Motor neuron (in vitro differentiated cells): ENCODE measurements around the gene GAREM1. TPM values are rescaled to one million over a fixed set of nuclear protein-coding genes. Genes with fewer than 3 reads are reported as not detected.

Experiments used
- ATAC-seq, 8 experiments: fragments of 200-7000 bp; cut with Tn5 transposase; replicated peaks in 6 of 8; 2 replicates each; pipeline ENCODE4 v1.8.0; 2021; ENCODE audit warnings: mild to moderate bottlenecking in 8 of 8, moderate library complexity in 8 of 8
- H3K27ac ChIP-seq, 2 donors: fragments of 250-450 bp; sonication (Bioruptor Pico); 2 replicates each; pipeline ENCODE4 v1.9.0; 2021; ENCODE audit warnings: antibody characterized with exemption in 2 of 2, mild to moderate bottlenecking in 2 of 2, moderate library complexity in 1 of 2
- H3K4me1 ChIP-seq, 2 donors: fragments of 250-450 bp; sonication (Bioruptor Pico); replicated peaks in 1 of 2; 2 replicates each; pipeline ENCODE4 v1.6.1; 2021; ENCODE audit warnings: antibody characterized with exemption in 2 of 2, mild to moderate bottlenecking in 2 of 2, moderate library complexity in 1 of 2
- H3K4me3 ChIP-seq, 5 donors: fragments of 250-450 bp; sonication (Bioruptor Pico); 2 replicates each; pipeline ENCODE4 v1.9.0; 2021; ENCODE audit warnings: antibody characterized with exemption in 5 of 5, mild to moderate bottlenecking in 5 of 5, moderate library complexity in 4 of 5
- WGBS, 10 experiments: fragments of 450-650 bp; shearing (Covaris generic); methylation state at CpG; one replicate each; pipeline ENCODE4 v1.0.0; 2022; 5-methylcytosine and 5-hydroxymethylcytosine counted together
- in situ Hi-C, 9 experiments: fragments of 400-800 bp; cut with MboI; loops; one replicate each; pipeline ENCODE4 v1.15.0; 2021; ENCODE audit warnings: low sequenced_read_pairs in 9 of 9, low pct_unique_long_range_greater_than_20kb in 2 of 9; ENCODE audit not compliant: unreplicated experiment in 9 of 9
- total RNA-seq, 8 experiments: library from RNA; unstranded; fragments of 300-600 nt; gene quantifications; 2 replicates each; pipeline versions ENCODE4 v1.2.3 to v1.2.4, GENCODE V29; 2022

GAREM1 gene
- total RNA-seq, 8 experiments from 2014 or later, result 1.3 to 17.7 (median 3.6) TPM

GRCh38 chr18:32450874-32451273 is 19.8 kb downstream of the GAREM1 start:
- peaks cover 0 to 6% of the 10 kb centered on the region in 2 donors for H3K4me1 ChIP-seq
- in situ Hi-C loops, result loop anchor here in 1 of 9 experiments (25.0 kb wide), 2 partner anchors 164 to 289 kb away; no protein-coding TSS in a partner anchor
- ATAC-seq, result no peak
- H3K4me3 ChIP-seq, result no peak overlapping the region
- H3K27ac ChIP-seq, result no peak overlapping the region

GRCh38 chr18:32450026-32450691 is 20.5 kb downstream of the GAREM1 start:
- H3K4me1 ChIP-seq, result peaks cover 0 to 6% of the 10 kb centered on the region in 2 donors
- no peak overlapping the region for H3K27ac ChIP-seq
- H3K4me3 ChIP-seq, result no peak overlapping the region
- WGBS, 10 experiments, result 46 to 100% (median 75%) methylated on average over 1 to 3 of the region's 3 CpGs; no CpG with 5 or more reads in 1 of the 10 experiments
- in situ Hi-C loops, result loop anchor here in 1 of 9 experiments (25.0 kb wide), 2 partner anchors 163 to 288 kb away; no protein-coding TSS in a partner anchor
- no peak for ATAC-seq

- H3K4me3 ChIP-seq, result no peak overlapping the region
- in situ Hi-C loops, result no loop called here
These were observed 23.9 kb downstream of the GAREM1 start for GRCh38 chr18:32446780-32447179.

GRCh38 chr18:32445846-32446245 is 24.8 kb downstream of the GAREM1 start:
- Histone ChIP-seq H3K4me3 (no peak overlapping the region), H3K27ac (no peak overlapping the region), H3K4me1 (peaks cover 3 to 6% of the 10 kb centered on the region in 2 donors)
- ATAC-seq, result no peak
- WGBS, 10 experiments, result 69 to 100% (median 87%) methylated on average over 1 of the region's 1 CpG; no CpG with 5 or more reads in 4 of the 10 experiments
- in situ Hi-C loops, result no loop called here

More at GRCh38 chr18:32446780-32447179, 23.9 kb downstream of the GAREM1 start:
- peaks cover 0 to 6% of the 10 kb centered on the region in 2 donors for H3K4me1 ChIP-seq
- peak in 6 of 8 experiments; percentile 38 to 97 (median 72) for ATAC-seq
- WGBS, 10 experiments, result 6 to 77% (median 48%) methylated on average over 1 to 3 of the region's 3 CpGs; no CpG with 5 or more reads in 1 of the 10 experiments
- H3K27ac ChIP-seq, result no peak overlapping the region

GRCh38 chr18:32443706-32444215 is 26.9 kb downstream of the GAREM1 start:
- in situ Hi-C loops, result no loop called here
- H3K27ac ChIP-seq, result no peak overlapping the region
- H3K4me1 ChIP-seq, result peaks cover 3 to 6% of the 10 kb centered on the region in 2 donors
- peak in 2 of 8 experiments; percentile 25 to 49 for ATAC-seq
- 27 to 100% (median 94%) methylated on average over 1 to 5 of the region's 5 CpGs; no CpG with 5 or more reads in 1 of the 10 experiments for WGBS, 10 experiments
- no peak overlapping the region for H3K4me3 ChIP-seq

GRCh38 chr18:32443033-32443705 is 27.5 kb downstream of the GAREM1 start:
- peaks cover 3 to 6% of the 10 kb centered on the region in 2 donors for H3K4me1 ChIP-seq
- in situ Hi-C loops, result no loop called here
- H3K4me3 ChIP-seq, result no peak overlapping the region
- H3K27ac ChIP-seq, result no peak overlapping the region
- peak in 1 of 8 experiments; percentile 38 for ATAC-seq
- WGBS, 10 experiments, result 8 to 100% (median 71%) methylated on average over 1 to 2 of the region's 2 CpGs; no CpG with 5 or more reads in 1 of the 10 experiments

GRCh38 chr18:32442575-32442974 is 28.1 kb downstream of the GAREM1 start:
- Histone ChIP-seq H3K27ac (no peak overlapping the region), H3K4me3 (no peak overlapping the region), H3K4me1 (peaks cover 3 to 6% of the 10 kb centered on the region in 2 donors)
- in situ Hi-C loops, result no loop called here
- ATAC-seq, result no peak

GRCh38 chr18:32441533-32441932 is 29.1 kb downstream of the GAREM1 start:
- in situ Hi-C loops, result no loop called here
- H3K27ac ChIP-seq, result no peak overlapping the region
- no peak overlapping the region for H3K4me3 ChIP-seq
- WGBS, 10 experiments, result 53 to 92% (median 83%) methylated on average over 2 to 8 of the region's 8 CpGs; no CpG with 5 or more reads in 2 of the 10 experiments
- H3K4me1 ChIP-seq, result peaks cover 2 to 3% of the 10 kb centered on the region in 2 donors
- peak in 2 of 8 experiments; percentile 15 to 46 for ATAC-seq

GRCh38 chr18:32440518-32440917 is 30.2 kb downstream of the GAREM1 start:
- Histone ChIP-seq H3K4me1 (peaks cover 0 to 3% of the 10 kb centered on the region in 2 donors), H3K27ac (no peak overlapping the region), H3K4me3 (no peak overlapping the region)
- in situ Hi-C loops, result no loop called here
- no peak for ATAC-seq
- WGBS, 10 experiments, result 56 to 100% (median 91%) methylated on average over 1 to 4 of the region's 4 CpGs

GRCh38 chr18:32439802-32440201 is 30.9 kb downstream of the GAREM1 start:
- 33 to 100% (median 88%) methylated on average over 1 of the region's 1 CpG; no CpG with 5 or more reads in 3 of the 10 experiments for WGBS, 10 experiments
- no peak overlapping the region for H3K4me3 ChIP-seq
- no peak overlapping the region for H3K27ac ChIP-seq
- ATAC-seq, result peak in 3 of 8 experiments; percentile 33 to 56 (median 52)
- in situ Hi-C loops, result no loop called here
- H3K4me1 ChIP-seq, result peaks cover 0 to 3% of the 10 kb centered on the region in 2 donors

GRCh38 chr18:32439241-32439640 is 31.4 kb downstream of the GAREM1 start:
- in situ Hi-C loops, result no loop called here
- no peak overlapping the region for H3K4me3 ChIP-seq
- 60 to 100% (median 90%) methylated on average over 1 to 2 of the region's 2 CpGs; no CpG with 5 or more reads in 3 of the 10 experiments for WGBS, 10 experiments
- no peak overlapping the region for H3K27ac ChIP-seq
- ATAC-seq, result no peak
- peaks cover 0 to 3% of the 10 kb centered on the region in 2 donors for H3K4me1 ChIP-seq

- ATAC-seq, result peak in 2 of 8 experiments; percentile 20 to 23
- peaks cover 0 to 3% of the 10 kb centered on the region in 2 donors for H3K4me1 ChIP-seq
- WGBS, 10 experiments, result 20 to 100% (median 87%) methylated on average over 1 to 6 of the region's 8 CpGs; no CpG with 5 or more reads in 1 of the 10 experiments
- H3K27ac ChIP-seq, result no peak overlapping the region
- no peak overlapping the region for H3K4me3 ChIP-seq
- in situ Hi-C loops, result no loop called here
These were observed 32.5 kb downstream of the GAREM1 start for GRCh38 chr18:32438173-32438572.
